K562 (cell line): Measurements from ENCODE around the gene DMD. TPM values are rescaled to one million over a fixed set of nuclear protein-coding genes. Genes with fewer than 3 reads are reported as not detected.

Experiments
- ATAC-seq: fragments of 200-7000 bp; cut with Tn5 transposase; 3 replicates; pipeline ENCODE4 v1.9.1; 2020; ENCODE audit warnings: moderate library complexity
- BruUV-seq: library from RNA; stranded (reverse); fragments of 400-500 nt; replicated peaks from 2 replicates; lab custom pipeline; 2021; lab: Mats Ljungman, UMichigan
- CTCF ChIA-PET: fragments of 300-600 bp; formaldehyde crosslinking; extraction: SDS; loops from one replicate; lab custom pipeline; 2021; ENCODE audit warnings: low intra/inter-chr PET ratio; lab: Yijun Ruan, JAX
- POLR2A ChIA-PET: fragments of 300-600, 350-650 bp; sonication (Branson Sonifier 250); formaldehyde crosslinking; extraction: SDS; loops from one replicate; lab custom pipeline; 2021; ENCODE audit warnings: antibody characterized with exemption, inconsistent platforms; lab: Yijun Ruan, JAX
- DNase-seq, 4 experiments: peaks; one replicate each; pipeline versions ENCODE4 v3.0.0 to v3.0.0-alpha.2; 2011 to 2018; ENCODE audit warnings: low spot score in 3 of 4, mixed read lengths in 3 of 4; ENCODE audit errors: extremely low read depth in 1 of 4
- FAIRE-seq: peaks from 2 replicates; lab custom pipeline; 2011; peaks lifted over from hg19 to GRCh38; lab: Jason Lieb, UNC
- H2AFZ ChIP-seq: 2 replicates; pipeline ENCODE4 v1.6.0; 2011; ENCODE audit warnings: low read depth, low read length, control low read depth, inconsistent platforms
- H3K27ac ChIP-seq: fragments of 200-600 bp; 3 replicates; pipeline ENCODE4 v1.8.0; 2011; ENCODE audit warnings: low read depth, mild to moderate bottlenecking, control low read depth, inconsistent platforms, low read length, moderate library complexity, mixed read lengths; ENCODE audit errors: extremely low read depth
- H3K27me3 ChIP-seq, 2 experiments: fragments of 300-600 bp in 1 of 2; 2 replicates in 1 of 2; 3 replicates in 1 of 2; pipeline versions ENCODE4 v1.6.0 to v1.8.0; 2011; ENCODE audit warnings: inconsistent platforms in 2 of 2, low read length in 2 of 2, mild to moderate bottlenecking in 1 of 2, mixed read lengths in 1 of 2, moderate library complexity in 1 of 2; ENCODE audit not compliant: control insufficient read depth in 2 of 2, insufficient read depth in 2 of 2
- H3K36me3 ChIP-seq: fragments of 300-600 bp; 3 replicates; pipeline ENCODE4 v1.8.0; 2011; ENCODE audit warnings: mild to moderate bottlenecking, low read length, inconsistent platforms; ENCODE audit not compliant: control insufficient read depth, insufficient read depth
- H3K4me1 ChIP-seq, 2 experiments: fragments of 200-600 bp in 1 of 2; replicated peaks in 1 of 2; 2 replicates in 1 of 2; 3 replicates in 1 of 2; pipeline versions ENCODE4 v1.5.1 to v1.8.0; 2011; ENCODE audit warnings: inconsistent platforms in 2 of 2, low read length in 2 of 2, mild to moderate bottlenecking in 1 of 2, mixed read lengths in 1 of 2, moderate library complexity in 1 of 2; ENCODE audit not compliant: control insufficient read depth in 2 of 2, insufficient read depth in 2 of 2
- H3K4me2 ChIP-seq: 2 replicates; pipeline ENCODE4 v1.6.1; 2011; ENCODE audit warnings: low read length, control low read depth, inconsistent platforms, mixed read lengths; ENCODE audit not compliant: insufficient read depth
- H3K4me3 ChIP-seq: fragments of 200-600 bp; sonication (generic), shearing (Covaris generic); 2 replicates; pipeline ENCODE4 v1.5.1; 2016; ENCODE audit warnings: control low read depth, inconsistent platforms
- H3K79me2 ChIP-seq: fragments of 200-600 bp; 3 replicates; pipeline ENCODE4 v1.8.0; 2011; ENCODE audit warnings: low read length, inconsistent platforms; ENCODE audit not compliant: control insufficient read depth, insufficient read depth
- H3K9ac ChIP-seq, 2 experiments: 2 replicates each; pipeline versions ENCODE4 v1.6.0 to v1.6.1; 2011; ENCODE audit warnings: low read depth in 2 of 2, low read length in 2 of 2, control low read depth in 1 of 2, inconsistent platforms in 1 of 2, mild to moderate bottlenecking in 1 of 2, mixed read lengths in 1 of 2; ENCODE audit not compliant: insufficient read depth in 1 of 2
- H3K9me1 ChIP-seq: one replicate; pipeline ENCODE4 v1.6.0; 2011; ENCODE audit warnings: inconsistent platforms, mild to moderate bottlenecking, low read length, moderate library complexity; ENCODE audit not compliant: control insufficient read depth, insufficient read depth
- H3K9me3 ChIP-seq: replicated peaks from 2 replicates; pipeline ENCODE4 v1.5.1; 2011; ENCODE audit warnings: low read depth, low read length, inconsistent platforms; ENCODE audit not compliant: control insufficient read depth, insufficient read depth
- H4K20me1 ChIP-seq: replicated peaks from 2 replicates; pipeline ENCODE4 v1.6.1; 2011; ENCODE audit warnings: low read length, inconsistent platforms, mixed read lengths; ENCODE audit not compliant: control insufficient read depth, insufficient read depth
- ADNP ChIP-seq: fragments of 200-800 bp; sonication (Bioruptor generic); IDR thresholded peaks from 2 replicates; pipeline ENCODE4 v1.6.1; 2016; ENCODE audit warnings: missing genetic modification characterization, missing compliant biosample characterization
- SUPT5H ChIP-seq: fragments of 450-650 bp; IDR thresholded peaks from 2 replicates; pipeline ENCODE4 v1.6.1; 2016
- in situ Hi-C: fragments of 300-500 bp; cut with MboI; formaldehyde crosslinking; loops from 4 replicates; pipeline ENCODE4 v1.15.0; 2018; ENCODE audit warnings: inconsistent platforms, mixed read lengths
- intact Hi-C: fragments of 100-400 bp; cut with micrococcal nuclease; formaldehyde crosslinking; loops from 2 replicates; pipeline ENCODE4 v1.14.2; 2022
- polyA plus RNA-seq, 8 experiments: library from polyadenylated mRNA; depleted of rRNA in 4 of 8; stranded (reverse) in 5 of 8; unstranded in 3 of 8; fragments of >200 nt; fragmentation: Nextera tagmentation in 2 of 8; fragmentation: Illumina TruSeq in 1 of 8; extraction: Ambion mirVana in 2 of 8; extraction: Trizol in 1 of 8; gene quantifications; 2 replicates each; pipeline versions ENCODE4 v1.2.1 to v1.2.3, GENCODE V29; 2011 to 2014; ENCODE audit warnings: inconsistent platforms in 1 of 8, missing spikeins in 1 of 8
- total RNA-seq, 7 experiments: library from RNA; depleted of rRNA in 6 of 7; stranded (reverse); fragments of >200 nt in 6 of 7; fragmentation: Illumina TruSeq in 2 of 7; extraction: Trizol in 2 of 7; gene quantifications; 2 replicates each; pipeline versions ENCODE4 v1.2.1 to v1.2.3, GENCODE V29; 2011 to 2021; ENCODE audit warnings: low replicate concordance in 1 of 7
- TF ChIP-seq, protein P1 (sequence below): fragments of 150-350 bp; conservative IDR thresholded peaks from 2 replicates; pipeline ENCODE4 v1.6.1; 2014; ENCODE audit warnings: low read length
- TF ChIP-seq, protein P2 (sequence below), 2 experiments: fragments of 450-650 bp in 1 of 2; sonication (generic) in 1 of 2; formaldehyde crosslinking in 1 of 2; IDR thresholded peaks; 2 replicates each; pipeline versions ENCODE4 v1.7.1 to v1.9.0; 2016 to 2022; ENCODE audit warnings: inconsistent platforms in 1 of 2, mild to moderate bottlenecking in 1 of 2, missing genetic modification reagents in 1 of 2
- TF ChIP-seq, protein P3 (sequence below): sonication (generic); formaldehyde crosslinking; IDR thresholded peaks from 2 replicates; pipeline ENCODE4 v1.8.1; 2023; ENCODE audit warnings: mild to moderate bottlenecking, missing genetic modification reagents

Gene DMD
- total and polyA plus RNA-seq, 9 of the 15 experiments (the other 6 are each of a cell fraction or from before 2014, with no cell fraction given), result 3.8 to 20.4 (median 11.4) TPM

DNA sequence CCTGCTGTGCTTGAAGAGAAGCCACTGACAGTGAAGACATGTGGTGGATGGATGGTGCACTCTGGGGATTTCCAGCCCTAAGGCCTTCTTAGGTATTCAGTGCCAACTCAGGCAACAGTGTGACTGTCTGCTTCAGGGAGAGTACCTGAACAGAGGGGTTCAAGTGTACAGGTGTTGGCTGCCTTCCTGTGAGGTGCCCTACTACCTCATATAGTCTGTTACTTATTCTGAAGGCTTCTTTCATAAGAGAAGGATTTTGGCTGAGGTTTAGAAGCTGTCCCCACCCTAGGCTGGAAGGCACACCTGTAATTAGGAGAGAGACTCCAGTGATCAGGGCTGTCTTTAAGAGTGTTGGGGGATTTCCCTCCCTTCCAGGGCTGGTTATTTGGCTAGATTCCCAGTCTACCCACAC is 2141.3 kb downstream of the DMD start:
- H3K9me1 ChIP-seq, result no peaks in the 10 kb centered on the region
- H4K20me1 ChIP-seq, result no peaks in the 10 kb centered on the region
- no peak overlapping the region for H3K9ac ChIP-seq
- no TSS peak for BruUV-seq
- ATAC-seq (no peak), FAIRE-seq (no peak), DNase-seq (no peak)
- H3K9me3 ChIP-seq, result no peaks in the 10 kb centered on the region
- no peaks in the 10 kb centered on the region for H3K36me3 ChIP-seq
- in situ Hi-C loops, result no loop called here
- no peaks in the 10 kb centered on the region for H3K27me3 ChIP-seq
- intact Hi-C loops, result no loop called here
- ChIA-PET CTCF (no interaction called here), POLR2A (interaction anchor here (0.5 kb wide), 1 partner anchor 86 kb away, joined by 3 read pairs; no protein-coding TSS in a partner anchor)
- no peak overlapping the region for H3K4me3 ChIP-seq
- TF ChIP-seq, protein P1, sequence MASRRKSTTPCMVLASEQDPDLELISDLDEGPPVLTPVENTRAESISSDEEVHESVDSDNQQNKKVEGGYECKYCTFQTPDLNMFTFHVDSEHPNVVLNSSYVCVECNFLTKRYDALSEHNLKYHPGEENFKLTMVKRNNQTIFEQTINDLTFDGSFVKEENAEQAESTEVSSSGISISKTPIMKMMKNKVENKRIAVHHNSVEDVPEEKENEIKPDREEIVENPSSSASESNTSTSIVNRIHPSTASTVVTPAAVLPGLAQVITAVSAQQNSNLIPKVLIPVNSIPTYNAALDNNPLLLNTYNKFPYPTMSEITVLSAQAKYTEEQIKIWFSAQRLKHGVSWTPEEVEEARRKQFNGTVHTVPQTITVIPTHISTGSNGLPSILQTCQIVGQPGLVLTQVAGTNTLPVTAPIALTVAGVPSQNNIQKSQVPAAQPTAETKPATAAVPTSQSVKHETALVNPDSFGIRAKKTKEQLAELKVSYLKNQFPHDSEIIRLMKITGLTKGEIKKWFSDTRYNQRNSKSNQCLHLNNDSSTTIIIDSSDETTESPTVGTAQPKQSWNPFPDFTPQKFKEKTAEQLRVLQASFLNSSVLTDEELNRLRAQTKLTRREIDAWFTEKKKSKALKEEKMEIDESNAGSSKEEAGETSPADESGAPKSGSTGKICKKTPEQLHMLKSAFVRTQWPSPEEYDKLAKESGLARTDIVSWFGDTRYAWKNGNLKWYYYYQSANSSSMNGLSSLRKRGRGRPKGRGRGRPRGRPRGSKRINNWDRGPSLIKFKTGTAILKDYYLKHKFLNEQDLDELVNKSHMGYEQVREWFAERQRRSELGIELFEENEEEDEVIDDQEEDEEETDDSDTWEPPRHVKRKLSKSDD, result no peak
- TF ChIP-seq SUPT5H, result no peak
- TF ChIP-seq ADNP, result no peak
- TF ChIP-seq, protein P2, sequence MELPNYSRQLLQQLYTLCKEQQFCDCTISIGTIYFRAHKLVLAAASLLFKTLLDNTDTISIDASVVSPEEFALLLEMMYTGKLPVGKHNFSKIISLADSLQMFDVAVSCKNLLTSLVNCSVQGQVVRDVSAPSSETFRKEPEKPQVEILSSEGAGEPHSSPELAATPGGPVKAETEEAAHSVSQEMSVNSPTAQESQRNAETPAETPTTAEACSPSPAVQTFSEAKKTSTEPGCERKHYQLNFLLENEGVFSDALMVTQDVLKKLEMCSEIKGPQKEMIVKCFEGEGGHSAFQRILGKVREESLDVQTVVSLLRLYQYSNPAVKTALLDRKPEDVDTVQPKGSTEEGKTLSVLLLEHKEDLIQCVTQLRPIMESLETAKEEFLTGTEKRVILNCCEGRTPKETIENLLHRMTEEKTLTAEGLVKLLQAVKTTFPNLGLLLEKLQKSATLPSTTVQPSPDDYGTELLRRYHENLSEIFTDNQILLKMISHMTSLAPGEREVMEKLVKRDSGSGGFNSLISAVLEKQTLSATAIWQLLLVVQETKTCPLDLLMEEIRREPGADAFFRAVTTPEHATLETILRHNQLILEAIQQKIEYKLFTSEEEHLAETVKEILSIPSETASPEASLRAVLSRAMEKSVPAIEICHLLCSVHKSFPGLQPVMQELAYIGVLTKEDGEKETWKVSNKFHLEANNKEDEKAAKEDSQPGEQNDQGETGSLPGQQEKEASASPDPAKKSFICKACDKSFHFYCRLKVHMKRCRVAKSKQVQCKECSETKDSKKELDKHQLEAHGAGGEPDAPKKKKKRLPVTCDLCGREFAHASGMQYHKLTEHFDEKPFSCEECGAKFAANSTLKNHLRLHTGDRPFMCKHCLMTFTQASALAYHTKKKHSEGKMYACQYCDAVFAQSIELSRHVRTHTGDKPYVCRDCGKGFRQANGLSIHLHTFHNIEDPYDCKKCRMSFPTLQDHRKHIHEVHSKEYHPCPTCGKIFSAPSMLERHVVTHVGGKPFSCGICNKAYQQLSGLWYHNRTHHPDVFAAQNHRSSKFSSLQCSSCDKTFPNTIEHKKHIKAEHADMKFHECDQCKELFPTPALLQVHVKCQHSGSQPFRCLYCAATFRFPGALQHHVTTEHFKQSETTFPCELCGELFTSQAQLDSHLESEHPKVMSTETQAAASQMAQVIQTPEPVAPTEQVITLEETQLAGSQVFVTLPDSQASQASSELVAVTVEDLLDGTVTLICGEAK (IDR thresholded peaks at IDR 0.05), result no peak
- TF ChIP-seq, protein P2 (CRISPR knock-in tag; IDR thresholded peaks at IDR 0.05), result no peak
- TF ChIP-seq, protein P3, sequence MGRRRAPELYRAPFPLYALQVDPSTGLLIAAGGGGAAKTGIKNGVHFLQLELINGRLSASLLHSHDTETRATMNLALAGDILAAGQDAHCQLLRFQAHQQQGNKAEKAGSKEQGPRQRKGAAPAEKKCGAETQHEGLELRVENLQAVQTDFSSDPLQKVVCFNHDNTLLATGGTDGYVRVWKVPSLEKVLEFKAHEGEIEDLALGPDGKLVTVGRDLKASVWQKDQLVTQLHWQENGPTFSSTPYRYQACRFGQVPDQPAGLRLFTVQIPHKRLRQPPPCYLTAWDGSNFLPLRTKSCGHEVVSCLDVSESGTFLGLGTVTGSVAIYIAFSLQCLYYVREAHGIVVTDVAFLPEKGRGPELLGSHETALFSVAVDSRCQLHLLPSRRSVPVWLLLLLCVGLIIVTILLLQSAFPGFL (CRISPR knock-in tag), result no peak
- no peak overlapping the region for H3K4me2 ChIP-seq
- H3K4me1 ChIP-seq, result peaks cover 0 to 3% of the 10 kb centered on the region in 2 experiments; a peak in 1 of 5 replicates
- H2AFZ ChIP-seq, result no peak overlapping the region
- H3K27ac ChIP-seq, result no peak overlapping the region
- H3K79me2 ChIP-seq, result no peaks in the 10 kb centered on the region
